Inflammatory macrophage (primary cell): ENCODE data around the gene PODNL1.
"Not testable (repeated sequence)": the region's sequence is repeated elsewhere in the genome, so short reads cannot be mapped to it uniquely, and the experiment has no call there.

Experiments used
- DNase-seq, 2 donors: peaks; one replicate each; pipeline ENCODE4 v3.0.0-alpha.2; 2020 to 2022
- total RNA-seq, 18 experiments: gene quantifications; one replicate each; lab custom pipeline; 2026; ENCODE audit warnings: mixed read lengths in 6 of 18, inconsistent platforms in 2 of 18; lab: John Stamatoyannopoulos, UW

PODNL1 gene
- total RNA-seq: 0.13 to 0.61 (median 0.34) reads per million in 18 experiments

- no peak for DNase-seq
Observed at GRCh38 chr19:13938301-13939064, at the start of gene PODNL1. Gene PODNL1 (minus strand): TSS chr19:13938417. CDS start chr19:13938181, 236 bp downstream.

GRCh38 chr19:13987101-13987890 lies 49.1 kb upstream of the PODNL1 start:
- peak; percentile 31 to 45 for DNase-seq

- DNase-seq: peak; percentile 94
Observed at GRCh38 chr19:13986348-13986904, 48.2 kb upstream of the PODNL1 start.

GRCh38 chr19:13985771-13986347 lies 47.6 kb upstream of the PODNL1 start:
- no peak for DNase-seq

- peak; percentile 21 to 66 for DNase-seq
Observed at GRCh38 chr19:13984875-13985741, 46.9 kb upstream of the PODNL1 start.

GRCh38 chr19:13984186-13984585 lies 46.0 kb upstream of the PODNL1 start:
- no peak for DNase-seq

GRCh38 chr19:13983213-13983889 lies 45.1 kb upstream of the PODNL1 start:
- DNase-seq: no peak

GRCh38 chr19:13982773-13983172 lies 44.6 kb upstream of the PODNL1 start:
- DNase-seq: no peak

GRCh38 chr19:13981988-13982501 lies 43.8 kb upstream of the PODNL1 start:
- DNase-seq: no peak

- no peak for DNase-seq
Observed at GRCh38 chr19:13981467-13981866, 43.2 kb upstream of the PODNL1 start.

- DNase-seq: no peak
Observed at GRCh38 chr19:13981021-13981420, 42.8 kb upstream of the PODNL1 start.

- DNase-seq: no peak
Observed at GRCh38 chr19:13980340-13980739, 42.1 kb upstream of the PODNL1 start.

- DNase-seq: no peak
Observed at GRCh38 chr19:13979686-13980085, 41.5 kb upstream of the PODNL1 start.

GRCh38 chr19:13979244-13979615 lies 41.0 kb upstream of the PODNL1 start:
- DNase-seq: peak in 1 of 2 donors; percentile 8

- DNase-seq: peak in 1 of 2 donors; percentile 3
Observed at GRCh38 chr19:13978351-13979243, 40.4 kb upstream of the PODNL1 start.

- DNase-seq: no peak
Observed at GRCh38 chr19:13977803-13978202, 39.6 kb upstream of the PODNL1 start.

GRCh38 chr19:13976446-13976845 lies 38.2 kb upstream of the PODNL1 start:
- DNase-seq: no peak

- DNase-seq: no peak
Observed at GRCh38 chr19:13975870-13976269, 37.7 kb upstream of the PODNL1 start.

GRCh38 chr19:13974073-13974472 lies 35.9 kb upstream of the PODNL1 start:
- no peak for DNase-seq

- DNase-seq: not testable (repeated sequence)
Observed at GRCh38 chr19:13973479-13973878, 35.3 kb upstream of the PODNL1 start.
